HFF-Myc (cell line): ENCODE measurements around the gene CA10.

Experiments used
- DNase-seq: peaks from one replicate; pipeline ENCODE4 v3.0.0-alpha.2; 2011; ENCODE audit warnings: low read depth; ENCODE audit errors: extremely low read depth
- H3K4me3 ChIP-seq: replicated peaks from 2 replicates; pipeline ENCODE4 v1.5.1; 2011; ENCODE audit warnings: low read depth, mild to moderate bottlenecking, control low read depth, low read length
- CTCF ChIP-seq: IDR thresholded peaks from 2 replicates; pipeline ENCODE4 v1.5.1; 2012; ENCODE audit warnings: mild to moderate bottlenecking, low read depth, low read length, control low read depth; ENCODE audit errors: missing control alignments

Gene CA10

DNA sequence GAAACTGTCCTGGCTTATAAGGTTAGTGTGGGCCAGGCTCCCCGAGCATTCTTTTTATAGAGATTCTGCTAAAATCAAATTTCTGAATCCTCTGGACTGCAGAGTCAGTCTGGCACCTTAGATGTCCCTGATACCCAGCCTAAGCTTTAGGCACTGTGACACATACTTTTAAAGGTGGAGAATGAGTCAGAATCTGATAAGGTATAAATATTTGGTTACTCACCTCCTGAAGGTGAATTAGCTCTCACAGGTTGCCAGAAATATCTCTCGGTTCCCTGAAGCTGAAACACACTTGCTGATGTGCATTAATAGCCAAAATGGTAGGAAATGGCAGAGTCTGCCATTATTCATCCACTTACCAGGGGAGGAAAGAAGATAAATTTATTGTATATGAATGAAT lies 451.3 kb downstream of the CA10 start:
- TF ChIP-seq CTCF: no peak
- H3K4me3 ChIP-seq: no peak overlapping the region
- no peak for DNase-seq

DNA sequence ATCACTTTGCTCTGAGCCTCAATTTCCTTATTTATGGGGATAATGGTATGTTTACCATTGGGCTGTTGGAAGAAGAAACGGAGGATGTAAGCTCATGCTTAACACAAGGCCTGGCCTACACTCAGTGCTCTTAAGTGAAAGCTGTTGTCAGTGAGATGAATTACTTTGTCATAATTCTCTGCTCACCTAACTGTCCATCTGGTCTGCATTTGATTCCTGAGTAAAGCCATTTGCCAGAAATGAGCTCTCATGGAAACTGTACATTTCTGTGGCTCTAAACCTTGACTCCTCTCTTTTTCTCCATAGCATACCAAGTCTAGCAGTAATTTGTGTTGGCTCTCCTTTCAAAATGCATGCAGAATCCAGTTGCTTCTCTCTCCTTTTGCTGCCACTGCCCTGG lies 452.4 kb downstream of the CA10 start:
- H3K4me3 ChIP-seq: no peak overlapping the region
- TF ChIP-seq CTCF: no peak
- DNase-seq: no peak

- no peak overlapping the region for H3K4me3 ChIP-seq
- no peak for DNase-seq
- no peak for TF ChIP-seq CTCF
Measured at GRCh38 chr17:51703361-51704341, 454.9 kb downstream of the CA10 start.

GRCh38 chr17:51702963-51703360 lies 455.6 kb downstream of the CA10 start:
- no peak for DNase-seq
- no peak for TF ChIP-seq CTCF
- H3K4me3 ChIP-seq: no peak overlapping the region

- H3K4me3 ChIP-seq: no peak overlapping the region
- TF ChIP-seq CTCF: no peak
- DNase-seq: no peak
Measured at GRCh38 chr17:51701501-51701900, 457.0 kb downstream of the CA10 start.

DNA sequence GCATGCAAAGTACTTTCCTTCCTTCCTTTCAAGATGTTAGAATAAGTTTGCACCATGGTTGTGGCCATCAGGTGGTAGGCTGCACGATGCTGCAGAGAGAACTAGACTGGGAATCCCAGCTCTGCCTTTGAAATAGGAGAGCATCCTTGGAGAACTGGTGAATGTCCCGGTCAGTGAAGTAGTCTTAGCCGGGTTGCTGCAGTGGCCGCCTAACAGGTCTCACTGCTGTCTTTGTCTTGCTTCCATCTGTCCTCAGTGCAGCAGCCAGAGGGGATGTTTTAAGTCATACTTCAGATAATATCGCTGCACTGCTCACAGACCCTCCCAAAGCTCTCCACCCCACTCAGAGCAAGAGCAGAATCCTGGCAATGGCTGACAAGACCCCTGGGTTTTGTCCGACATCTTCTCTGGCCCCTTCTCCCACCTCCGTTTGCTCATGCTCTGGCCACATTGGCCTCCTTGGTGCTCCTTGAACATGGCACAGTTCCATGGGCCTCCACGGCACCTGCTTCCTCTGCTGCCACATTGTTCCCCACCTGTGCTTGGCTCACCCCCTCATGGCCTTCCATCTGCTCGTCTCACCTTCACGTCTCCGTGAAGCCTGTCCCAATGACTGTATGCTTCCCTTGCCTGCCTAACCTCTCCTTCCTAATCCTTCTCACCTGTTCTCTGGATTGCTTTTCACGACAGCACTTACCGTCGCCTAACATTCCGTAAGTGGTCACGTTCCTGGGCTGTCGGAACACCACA lies 458.3 kb downstream of the CA10 start:
- no peak overlapping the region for H3K4me3 ChIP-seq
- TF ChIP-seq CTCF: no peak
- DNase-seq: no peak
